HG03039 (cell line): ENCODE results near the gene OPCML.

Experiments
- ATAC-seq: cut with Tn5 transposase; IDR thresholded peaks from one replicate; pipeline ENCODE4 v1.9.1; 2021; ENCODE audit warnings: mild to moderate bottlenecking, moderate library complexity; ENCODE audit not compliant: unreplicated experiment

Gene OPCML

DNA sequence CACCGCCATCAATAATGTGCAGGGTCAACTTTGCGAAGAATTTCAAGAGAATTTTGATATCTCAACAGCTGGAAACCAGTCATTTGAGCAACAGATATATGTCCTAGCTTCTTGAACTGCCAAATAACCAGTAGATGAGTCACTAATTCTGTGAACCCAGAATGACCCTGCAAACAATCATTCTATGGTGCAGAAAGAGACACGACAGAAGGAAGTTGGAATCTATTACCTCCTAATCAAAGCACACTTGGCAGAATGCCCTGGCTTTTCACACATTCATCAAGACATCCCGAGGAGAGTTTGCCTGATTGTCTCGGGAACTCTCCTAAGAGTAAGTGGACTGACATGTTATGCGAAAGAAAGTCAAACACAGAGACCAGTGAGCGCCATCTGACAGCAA lies 621.1 kb downstream of the OPCML start:
- ATAC-seq: no peak

DNA sequence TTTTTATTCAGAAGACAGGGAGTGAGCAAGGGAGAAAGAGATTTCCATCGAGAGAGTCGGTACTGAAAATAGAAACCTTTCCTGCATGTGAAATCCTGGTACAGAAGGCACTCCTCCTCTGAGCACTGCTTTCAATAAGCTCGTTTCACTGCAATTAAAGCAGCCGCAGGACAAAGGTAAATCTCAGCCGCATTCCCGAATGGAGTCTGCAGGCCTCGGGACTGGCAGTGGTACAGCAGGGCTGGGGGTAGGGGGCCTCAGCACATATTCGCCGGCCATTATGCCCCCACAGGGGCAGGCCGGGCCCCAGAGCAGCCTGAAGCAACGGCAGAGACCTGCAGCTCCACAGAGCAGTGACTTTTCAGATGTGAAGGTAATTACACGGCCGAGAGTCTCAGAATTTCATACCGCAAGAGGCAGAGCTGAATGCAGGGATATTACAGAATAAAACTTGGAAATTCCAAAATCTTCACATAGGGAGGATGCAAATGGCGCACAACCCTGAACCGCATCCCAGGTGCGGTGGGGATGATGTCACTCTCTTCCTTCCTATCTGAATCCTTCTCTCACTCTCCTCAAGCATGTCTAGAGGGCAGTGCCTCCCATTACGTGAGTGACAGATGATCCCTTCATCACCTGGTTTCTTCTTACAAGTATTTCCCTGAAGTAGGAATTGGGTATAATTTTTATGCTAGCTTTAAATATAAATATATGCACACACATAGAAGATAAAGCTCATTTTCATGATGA lies 622.1 kb downstream of the OPCML start:
- ATAC-seq: no peak

DNA sequence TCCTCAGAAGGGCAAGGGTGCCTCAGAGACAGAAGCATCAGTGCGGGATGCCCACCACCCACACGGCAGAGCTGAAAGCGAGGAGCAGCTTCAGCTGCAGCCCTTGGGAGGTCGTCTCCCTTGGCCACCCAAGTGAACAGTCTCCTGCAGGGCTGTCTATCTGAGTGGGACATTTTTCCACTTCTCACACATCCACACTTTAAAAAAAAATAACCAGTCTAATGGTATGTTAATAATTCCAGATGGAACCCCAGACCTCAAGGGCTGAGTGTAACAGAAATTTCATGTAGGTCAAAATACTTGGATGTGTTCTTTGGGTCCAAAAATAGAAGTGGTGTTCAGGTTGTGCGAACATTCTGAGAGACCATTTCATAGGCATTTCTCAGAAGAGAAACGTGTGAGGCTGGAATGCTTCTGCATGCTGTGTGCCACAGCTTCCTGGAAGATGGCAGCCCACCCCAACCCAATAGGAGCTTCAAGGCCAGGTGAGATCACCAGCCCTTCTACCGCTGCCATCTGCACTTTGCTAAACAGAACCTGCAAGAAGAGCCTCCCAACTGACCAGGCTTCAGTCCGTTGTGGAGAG lies 623.2 kb downstream of the OPCML start:
- no peak for ATAC-seq

DNA sequence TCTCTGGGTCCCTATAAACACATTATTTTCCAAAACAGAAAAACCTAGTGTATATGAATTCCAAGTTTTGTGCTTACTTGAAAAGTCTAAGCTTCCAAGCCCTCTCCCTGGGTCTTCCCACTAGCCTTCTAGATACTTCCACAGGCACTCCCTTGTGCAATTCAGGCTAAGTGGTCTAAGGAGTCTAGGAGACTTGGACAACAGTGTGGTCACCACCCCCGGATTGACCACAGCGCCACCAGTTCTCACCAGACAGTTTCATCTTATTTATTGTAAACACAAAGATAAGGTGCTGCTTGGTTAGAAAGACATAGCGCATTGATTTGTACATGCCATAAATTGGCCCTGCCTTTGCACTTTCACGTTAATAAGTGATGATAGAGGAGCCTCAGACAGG lies 623.9 kb downstream of the OPCML start:
- no peak for ATAC-seq

DNA sequence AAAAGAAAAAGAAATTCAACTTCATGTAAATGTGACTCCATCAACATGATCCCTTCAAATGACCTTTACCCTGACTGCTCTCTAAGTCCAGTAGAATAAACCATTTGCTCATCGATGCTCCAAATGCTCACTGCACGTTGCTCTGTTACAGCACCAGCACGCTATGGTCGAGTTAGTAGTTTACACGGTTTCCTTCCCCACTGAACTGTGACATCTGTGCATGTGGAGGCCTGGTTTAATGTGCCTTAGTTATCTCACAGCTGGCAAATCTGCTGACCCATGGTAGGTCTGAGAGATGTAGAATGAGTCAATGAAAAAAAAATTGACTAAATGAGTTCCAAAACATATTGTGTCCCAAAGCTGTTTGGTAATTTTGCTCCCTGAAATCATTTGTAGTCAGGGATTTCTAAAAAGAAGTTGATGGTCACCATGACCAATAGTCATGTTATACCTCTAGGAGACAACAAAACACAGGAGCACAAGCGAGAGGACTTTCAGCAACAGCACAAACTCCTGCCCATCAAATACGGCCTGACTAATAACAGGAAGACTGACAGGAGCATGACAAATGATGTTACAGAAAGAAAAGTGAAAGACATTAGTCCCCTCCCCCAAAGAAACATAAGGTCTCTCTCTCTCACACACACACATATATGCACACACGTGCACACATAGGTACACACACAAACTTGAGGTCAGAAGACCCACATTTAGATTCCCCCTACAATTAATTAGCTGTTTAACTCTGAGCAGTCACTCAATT lies 624.5 kb downstream of the OPCML start:
- ATAC-seq: no peak

DNA sequence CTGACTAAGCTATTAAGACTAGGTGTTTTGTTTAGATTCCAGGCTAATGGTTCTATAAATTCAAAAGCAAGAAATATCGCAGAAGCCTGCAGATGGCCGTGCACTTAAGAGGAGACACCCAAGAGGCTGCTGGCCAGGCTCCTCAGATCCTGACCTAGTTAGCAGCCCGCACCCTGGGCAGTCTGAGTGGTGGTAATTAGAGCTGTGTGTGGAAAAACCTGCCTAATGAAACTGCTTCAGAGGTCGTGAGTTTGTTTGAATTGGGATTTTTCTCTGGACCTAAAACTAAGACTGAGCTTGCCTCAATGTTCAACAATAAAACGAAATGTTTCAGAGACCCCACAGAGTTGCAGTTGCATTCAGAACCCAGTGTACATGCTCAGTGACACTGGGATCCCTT lies 627.7 kb downstream of the OPCML start:
- ATAC-seq: no peak

DNA sequence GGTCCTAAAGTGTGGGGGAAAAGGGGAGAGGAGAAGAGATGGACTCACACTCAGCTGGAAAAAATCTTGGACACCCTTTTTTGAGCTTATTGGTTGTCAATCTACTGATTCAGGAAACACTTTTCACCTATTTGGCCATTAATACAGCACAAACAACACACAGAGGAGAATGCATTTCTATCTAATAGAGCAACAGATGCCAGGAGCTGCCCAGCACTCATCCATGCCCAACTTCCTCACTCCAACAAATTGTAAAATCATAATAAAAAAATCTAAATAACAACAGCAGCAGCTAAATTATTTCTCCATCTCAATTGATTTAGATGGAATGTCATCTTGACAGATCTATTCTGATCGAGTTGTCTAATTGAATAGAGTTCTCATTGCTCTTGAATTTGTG lies 628.2 kb downstream of the OPCML start:
- ATAC-seq: no peak

DNA sequence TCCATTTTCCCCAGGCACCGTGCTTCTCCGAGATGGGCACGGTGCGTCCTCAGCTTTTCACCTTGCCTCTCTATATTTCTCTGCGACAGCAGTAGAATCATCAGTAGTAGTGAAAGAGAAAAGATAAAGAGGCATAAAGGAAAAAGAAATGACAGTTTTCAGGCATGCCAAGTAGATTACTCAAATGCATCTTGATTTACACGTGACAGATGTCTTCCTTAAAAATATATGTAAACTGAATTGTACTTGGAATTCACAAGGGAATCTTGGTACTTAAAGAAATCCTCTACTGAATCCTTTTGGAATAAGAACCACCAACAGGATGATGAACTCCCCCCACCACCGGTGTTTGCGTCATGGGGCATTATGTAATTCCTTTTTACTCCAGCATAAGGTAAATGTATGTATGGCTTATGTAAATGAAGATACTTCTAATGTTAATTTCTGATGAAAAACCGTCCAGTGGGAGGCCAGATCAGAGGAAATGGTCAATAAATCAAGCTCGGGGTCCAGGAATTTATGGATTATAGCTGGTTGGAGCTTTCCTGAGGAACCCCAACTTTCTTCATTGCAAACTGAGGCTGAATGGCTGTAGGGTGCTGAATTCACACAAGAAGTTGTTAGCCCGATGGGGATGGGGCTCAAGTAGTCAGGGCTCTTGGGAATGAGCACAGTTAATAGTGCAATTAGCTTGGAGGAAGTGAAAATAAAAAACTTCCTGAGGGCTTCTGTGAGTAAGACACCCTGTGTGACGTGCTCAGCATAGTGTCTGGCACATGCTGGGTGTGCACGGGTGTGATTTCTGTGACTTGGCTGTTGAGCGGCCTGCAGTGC lies 630.4 kb downstream of the OPCML start:
- ATAC-seq: no peak

DNA sequence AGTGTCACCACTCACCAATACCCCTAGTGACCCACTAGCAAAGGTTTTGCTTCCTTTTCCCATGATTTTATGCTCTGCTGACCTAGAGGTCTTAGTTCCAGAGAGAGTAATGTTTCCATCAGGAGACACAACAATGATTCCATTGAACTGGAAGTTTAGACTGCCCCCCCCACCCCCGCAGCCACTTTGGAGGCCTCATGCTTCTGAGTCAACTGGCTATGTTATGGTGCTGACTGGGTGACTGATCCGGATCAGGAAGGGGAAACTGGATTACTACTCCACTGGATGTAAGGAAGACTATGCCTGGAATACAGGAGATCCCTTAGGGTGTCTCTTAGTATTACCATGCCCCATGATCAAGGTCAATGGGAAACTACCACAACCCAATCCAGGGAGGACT lies 633.6 kb downstream of the OPCML start:
- ATAC-seq: no peak

DNA sequence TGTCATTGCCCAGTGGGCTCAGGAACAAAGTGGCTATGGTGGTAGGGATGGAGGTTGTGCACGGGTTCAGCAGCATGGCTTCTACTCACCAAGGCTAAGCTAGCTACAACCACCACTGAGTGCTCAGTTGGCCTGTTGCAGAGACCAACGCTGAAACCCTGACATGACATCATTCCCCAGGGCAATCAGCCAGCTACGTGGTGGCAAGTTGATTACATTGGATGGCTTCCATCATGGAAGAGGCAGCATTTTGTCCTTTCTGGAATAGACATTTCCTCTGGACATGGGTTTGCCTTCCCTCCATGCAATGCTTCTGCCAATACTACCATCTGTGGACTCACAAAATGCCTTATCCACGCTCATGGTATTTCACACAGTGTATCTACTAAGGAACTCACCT lies 634.3 kb downstream of the OPCML start:
- no peak for ATAC-seq

DNA sequence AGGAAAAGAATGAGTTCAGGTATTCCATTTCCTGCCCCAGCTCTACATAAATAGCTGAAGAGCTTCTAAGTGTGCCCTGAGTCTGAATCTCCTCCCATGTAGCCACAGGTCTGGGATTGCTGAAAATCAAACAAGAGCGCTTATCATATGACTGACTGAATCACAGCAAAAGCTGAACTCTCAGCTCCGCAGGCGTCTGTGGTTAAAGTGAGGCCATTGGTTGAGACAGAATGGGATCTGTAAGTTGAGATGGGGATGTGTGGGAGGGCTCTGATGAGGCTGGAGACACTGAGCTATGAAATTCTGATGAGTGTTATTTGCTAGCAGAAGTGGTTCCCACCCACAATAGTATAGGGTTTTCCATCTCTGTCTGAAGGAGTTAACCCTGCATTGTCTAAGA lies 637.0 kb downstream of the OPCML start:
- ATAC-seq: no peak

DNA sequence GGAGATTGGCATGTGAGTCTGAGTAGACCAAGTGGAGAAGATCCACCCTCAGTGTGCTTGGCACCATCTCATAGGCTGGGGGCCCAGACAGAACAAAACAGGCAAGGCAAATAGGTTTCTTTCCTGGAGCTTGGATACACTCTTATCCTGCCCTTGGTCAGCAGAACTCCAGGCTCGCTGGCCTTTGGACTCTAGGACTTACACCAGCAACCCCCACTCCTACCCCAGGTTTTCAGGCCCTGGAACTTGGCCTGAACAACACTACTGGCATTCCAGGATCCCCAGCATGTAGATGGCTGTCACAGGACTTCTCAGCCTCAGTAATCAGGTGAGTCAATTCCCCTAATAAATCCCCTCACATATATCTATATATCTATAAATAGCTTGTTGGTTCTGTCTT lies 637.7 kb downstream of the OPCML start:
- no peak for ATAC-seq

DNA sequence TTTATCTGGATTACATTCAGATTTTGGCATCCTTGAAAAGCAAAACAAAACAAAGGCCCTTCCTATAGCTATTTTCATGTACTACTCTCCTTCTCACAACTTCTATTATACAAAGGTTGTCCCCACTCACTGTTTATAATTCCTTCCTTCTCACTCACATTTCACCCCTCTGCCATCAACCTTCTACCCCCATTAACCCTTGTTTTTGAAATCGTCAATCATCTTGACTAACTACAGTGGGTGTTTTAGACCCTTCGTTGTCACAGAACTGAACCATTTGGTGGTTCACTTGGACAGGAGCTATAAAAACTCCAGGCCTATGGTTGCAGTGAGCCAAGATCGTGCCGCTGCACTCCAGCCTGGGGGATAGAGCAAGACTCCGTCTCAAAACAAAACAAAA lies 639.4 kb downstream of the OPCML start:
- ATAC-seq: no peak

DNA sequence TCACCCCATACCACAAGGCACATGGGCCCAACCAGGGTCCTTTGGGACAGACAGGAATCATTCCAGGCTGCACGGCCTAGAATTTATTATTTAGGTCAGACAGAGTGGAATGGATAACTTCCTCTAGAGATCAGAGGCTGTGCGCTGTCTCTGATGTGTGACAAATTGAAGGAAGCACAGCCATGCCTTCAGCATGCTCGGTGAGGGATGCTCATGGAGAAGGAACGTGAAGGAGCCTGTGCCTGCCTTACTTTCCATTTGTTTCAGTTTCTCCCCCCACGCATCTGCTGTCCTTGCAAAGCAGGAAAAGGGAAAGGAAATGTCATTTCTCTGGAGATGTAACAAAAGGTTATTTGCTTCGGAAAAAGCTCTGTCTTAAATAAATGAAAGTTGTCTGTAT lies 644.1 kb downstream of the OPCML start:
- no peak for ATAC-seq

DNA sequence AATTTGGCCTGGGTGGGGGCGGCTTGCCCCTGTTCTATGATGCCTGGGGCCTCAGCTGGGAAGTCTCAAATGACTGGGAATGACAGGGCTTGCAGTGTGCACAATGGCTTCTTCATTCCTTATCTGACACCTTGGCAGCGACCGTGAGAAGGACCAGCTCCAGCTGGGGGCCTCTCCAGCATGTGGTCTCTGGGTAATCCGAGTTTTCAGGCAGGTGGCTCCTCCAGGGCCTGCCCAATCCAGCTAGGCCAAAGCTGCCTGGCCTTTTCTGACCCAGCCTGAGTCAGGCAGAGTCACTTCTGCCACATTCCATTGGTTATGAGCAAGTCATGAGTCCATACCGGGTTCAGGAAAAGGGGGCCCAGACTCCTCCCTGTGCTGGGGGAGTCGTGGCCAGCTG lies 646.0 kb downstream of the OPCML start:
- ATAC-seq: no peak

DNA sequence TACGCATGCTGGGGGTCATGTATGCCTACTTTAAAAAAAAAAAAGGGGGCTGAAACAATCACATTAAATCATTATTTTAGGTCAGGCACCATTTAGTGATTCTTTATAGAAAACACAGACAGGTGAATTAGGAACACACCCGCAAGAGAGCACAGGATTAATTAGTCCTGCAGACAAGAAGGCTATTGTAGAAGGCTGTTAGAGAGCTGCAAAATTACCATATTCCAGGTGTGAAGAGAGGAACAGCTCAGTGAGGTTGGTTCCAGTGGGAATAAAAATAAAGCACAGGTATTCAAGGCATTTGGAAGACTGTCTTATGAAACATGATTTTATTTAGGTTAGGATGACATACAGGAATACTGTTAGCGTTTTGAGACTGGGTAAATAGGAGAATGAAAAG lies 649.1 kb downstream of the OPCML start:
- no peak for ATAC-seq

DNA sequence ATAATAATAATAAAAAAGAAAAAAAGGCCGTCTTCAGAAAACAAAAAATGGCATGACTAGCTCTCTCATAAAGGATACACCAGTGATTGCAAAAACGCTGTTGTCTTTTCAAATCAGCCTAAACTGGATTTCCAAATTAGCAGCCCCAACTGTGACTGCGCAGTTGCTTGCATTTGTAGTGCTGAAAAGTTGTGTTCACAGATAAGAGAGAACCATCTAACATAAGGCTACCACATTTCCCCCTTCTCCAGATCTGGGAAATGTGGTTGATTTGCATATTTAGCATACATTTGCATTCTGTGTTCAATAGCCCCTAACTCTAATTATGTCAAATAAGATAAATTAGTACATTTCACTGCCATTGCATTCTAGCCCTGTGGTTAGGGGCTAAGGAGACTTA lies 650.7 kb downstream of the OPCML start:
- no peak for ATAC-seq

DNA sequence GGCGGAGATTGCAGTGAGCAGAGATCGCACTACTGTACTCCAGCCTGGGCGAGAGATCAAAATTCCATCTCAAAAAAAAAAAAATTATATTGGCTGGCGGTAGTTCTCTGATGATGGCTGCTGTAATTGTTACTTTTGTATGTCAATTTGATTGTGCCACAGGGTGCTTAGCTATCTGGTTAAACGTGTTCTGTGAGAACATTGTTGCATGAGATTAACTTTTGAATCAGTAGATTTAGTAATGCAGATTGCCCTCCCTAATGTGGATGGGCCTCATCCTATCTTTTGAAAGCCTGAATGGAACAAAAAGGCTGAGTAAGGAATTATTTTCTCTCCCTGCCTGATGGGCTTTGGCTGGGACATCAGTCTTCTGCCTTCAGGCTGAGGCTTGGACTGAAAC lies 654.2 kb downstream of the OPCML start:
- ATAC-seq: no peak

DNA sequence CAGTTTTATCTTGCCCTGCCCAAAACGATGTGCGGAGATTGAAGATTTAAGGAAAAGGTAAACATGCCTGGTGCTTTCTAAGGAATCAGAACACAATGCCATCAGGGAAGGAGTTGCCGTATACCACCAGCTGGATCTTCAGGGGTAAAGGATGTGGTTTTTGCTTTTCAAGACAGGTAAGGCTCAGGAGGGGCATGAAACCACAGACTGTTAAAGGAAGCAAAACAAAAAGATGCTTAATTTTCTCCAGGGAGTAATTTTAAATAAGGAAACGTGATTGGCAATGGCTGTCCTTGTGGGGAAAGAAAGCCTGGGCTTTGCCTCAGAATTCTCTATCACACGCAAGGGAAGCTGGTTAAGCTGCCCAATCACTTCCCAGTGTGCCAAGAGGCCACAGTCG lies 655.6 kb downstream of the OPCML start:
- no peak for ATAC-seq

DNA sequence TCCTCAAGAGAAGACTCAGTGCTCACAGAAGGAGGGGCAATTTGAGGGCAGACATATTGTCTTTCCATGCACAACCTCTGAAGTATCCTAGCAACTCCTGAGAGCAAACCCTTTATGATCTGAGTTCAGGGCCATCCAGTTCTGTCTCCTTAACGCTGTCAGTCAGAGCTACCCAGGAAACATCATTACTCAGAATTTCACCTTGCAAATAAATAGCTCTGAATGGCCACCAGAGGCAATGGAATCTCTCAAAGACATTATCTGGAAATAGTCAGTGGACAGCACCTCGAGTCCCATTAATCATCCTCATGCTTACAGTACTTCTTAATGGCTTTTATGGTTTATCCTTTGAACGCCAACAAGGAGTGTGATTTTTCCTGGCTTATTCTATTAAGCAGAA lies 656.1 kb downstream of the OPCML start:
- ATAC-seq: no peak

DNA sequence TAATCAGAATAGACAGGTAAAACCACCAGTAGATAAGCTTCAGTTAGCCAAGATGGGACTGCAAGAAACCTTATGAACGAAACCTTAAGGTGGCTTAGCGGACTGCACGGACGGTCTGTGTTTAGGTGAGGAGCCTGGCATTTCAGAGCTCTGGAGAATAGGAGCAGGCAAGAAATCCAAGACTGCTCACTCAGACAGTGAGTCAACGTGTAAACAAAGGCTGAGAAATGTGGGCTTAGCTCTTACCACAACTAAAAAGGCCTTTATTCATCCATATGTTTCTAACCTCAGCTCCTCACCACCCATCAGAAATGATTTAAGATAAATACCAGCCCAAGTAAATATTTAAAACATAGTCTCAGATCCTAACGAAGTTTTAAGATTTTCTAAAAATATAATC lies 657.7 kb downstream of the OPCML start:
- ATAC-seq: no peak
